CD14-positive monocyte (primary cell): ENCODE data around the gene MED13L. TPM values are rescaled to one million over a fixed set of nuclear protein-coding genes. Genes with fewer than 3 reads are reported as not detected.

Source experiments
- DNase-seq, 3 donors: peaks; one replicate each; pipeline ENCODE4 v3.0.0-alpha.2; 2011 to 2022
- H2AFZ ChIP-seq: 2 replicates; pipeline ENCODE4 v1.6.0; 2012; ENCODE audit warnings: mild to moderate bottlenecking, low read depth, low read length, inconsistent platforms; ENCODE audit not compliant: insufficient read depth, poor library complexity, severe bottlenecking
- H3K27ac ChIP-seq, 2 donors: 1 replicate in 1 of 2; 2 replicates in 1 of 2; pipeline ENCODE4 v1.5.1; 2012 to 2013; ENCODE audit warnings: low read length in 2 of 2, control low read depth in 1 of 2, inconsistent platforms in 1 of 2, low read depth in 1 of 2, mild to moderate bottlenecking in 1 of 2
- H3K27me3 ChIP-seq, 2 donors: one replicate each; pipeline versions ENCODE4 v1.6.0 to v1.6.1; 2011 to 2013; ENCODE audit warnings: low read length in 2 of 2; ENCODE audit not compliant: control insufficient read depth in 2 of 2, insufficient read depth in 2 of 2
- H3K36me3 ChIP-seq, 2 donors: replicated peaks in 1 of 2; 1 replicate in 1 of 2; 2 replicates in 1 of 2; pipeline versions ENCODE4 v1.5.1 to v1.6.1; 2012 to 2013; ENCODE audit warnings: low read length in 2 of 2, control low read depth in 1 of 2, inconsistent platforms in 1 of 2, mild to moderate bottlenecking in 1 of 2; ENCODE audit not compliant: insufficient read depth in 2 of 2, control insufficient read depth in 1 of 2
- H3K4me1 ChIP-seq, 2 donors: 1 replicate in 1 of 2; 2 replicates in 1 of 2; pipeline versions ENCODE4 v1.5.1 to v1.6.1; 2012 to 2013; ENCODE audit warnings: low read length in 2 of 2, control low read depth in 1 of 2, inconsistent platforms in 1 of 2, mild to moderate bottlenecking in 1 of 2, moderate library complexity in 1 of 2; ENCODE audit not compliant: insufficient read depth in 2 of 2, control insufficient read depth in 1 of 2
- H3K4me2 ChIP-seq: replicated peaks from 2 replicates; pipeline ENCODE3; 2012; ENCODE audit warnings: low read length, moderate library complexity, mild to moderate bottlenecking; ENCODE audit not compliant: poor library complexity, severe bottlenecking; ENCODE audit errors: extremely low read depth
- H3K4me3 ChIP-seq, 3 experiments: fragments of 200-600 bp in 1 of 3; sonication (generic) in 1 of 3; replicated peaks in 1 of 3; 1 replicate in 2 of 3; 2 replicates in 1 of 3; pipeline ENCODE4 v1.5.1; 2011 to 2013; ENCODE audit warnings: low read length in 3 of 3, mild to moderate bottlenecking in 3 of 3, control low read depth in 2 of 3, low read depth in 2 of 3, inconsistent platforms in 1 of 3, moderate library complexity in 1 of 3
- H3K79me2 ChIP-seq: 2 replicates; pipeline ENCODE4 v1.6.0; 2012; ENCODE audit warnings: mild to moderate bottlenecking, control low read depth, inconsistent platforms, low read length, moderate library complexity; ENCODE audit not compliant: insufficient read depth
- H3K9ac ChIP-seq: 2 replicates; pipeline ENCODE4 v1.6.0; 2017; ENCODE audit warnings: low read length, mild to moderate bottlenecking; ENCODE audit not compliant: insufficient read depth, poor library complexity, severe bottlenecking
- H3K9me3 ChIP-seq, 2 donors: replicated peaks in 1 of 2; 1 replicate in 1 of 2; 2 replicates in 1 of 2; pipeline versions ENCODE4 v1.5.1 to v1.6.1; 2012 to 2013; ENCODE audit warnings: low read length in 2 of 2, control low read depth in 1 of 2; ENCODE audit not compliant: control insufficient read depth in 1 of 2, insufficient read depth in 1 of 2
- H4K20me1 ChIP-seq: 2 replicates; pipeline ENCODE4 v1.6.0; 2012; ENCODE audit warnings: mild to moderate bottlenecking, low read length, control low read depth, moderate library complexity; ENCODE audit not compliant: insufficient read depth
- H3K27ac Mint-ChIP-seq, 7 donors: one replicate each; pipeline ENCODE4 v1.8.0; 2020; ENCODE audit warnings: mild to moderate bottlenecking in 7 of 7, mixed read lengths in 7 of 7, moderate library complexity in 6 of 7, inconsistent platforms in 2 of 7
- H3K27me3 Mint-ChIP-seq, 3 donors: one replicate each; pipeline ENCODE4 v1.8.0; 2021 to 2022; ENCODE audit warnings: low read depth in 3 of 3, mild to moderate bottlenecking in 3 of 3, mixed read lengths in 3 of 3, moderate library complexity in 3 of 3, inconsistent platforms in 1 of 3
- H3K36me3 Mint-ChIP-seq, 2 donors: one replicate each; pipeline ENCODE4 v1.8.0; 2020; ENCODE audit warnings: mixed read lengths in 2 of 2, inconsistent platforms in 1 of 2, mild to moderate bottlenecking in 1 of 2
- H3K4me1 Mint-ChIP-seq: one replicate; pipeline ENCODE4 v1.8.0; 2020; ENCODE audit warnings: mild to moderate bottlenecking, mixed read lengths
- H3K4me3 Mint-ChIP-seq, 2 donors: one replicate each; pipeline ENCODE4 v1.8.0; 2020; ENCODE audit warnings: mild to moderate bottlenecking in 2 of 2, mixed read lengths in 2 of 2, moderate library complexity in 1 of 2
- H3K9me3 Mint-ChIP-seq, 7 donors: one replicate each; pipeline ENCODE4 v1.8.0; 2020 to 2022; ENCODE audit warnings: mixed read lengths in 7 of 7, mild to moderate bottlenecking in 6 of 7, moderate library complexity in 6 of 7, inconsistent platforms in 2 of 7
- WGBS: methylation state at CpG from one replicate; pipeline ENCODE4 v1.1.5; 2013; ENCODE audit warnings: missing lambda C conversion rate; ENCODE audit not compliant: insufficient coverage; 5-methylcytosine and 5-hydroxymethylcytosine counted together
- intact Hi-C, 2 donors: fragments of 100-400 bp; cut with micrococcal nuclease; formaldehyde crosslinking; loops; one replicate each; pipeline versions ENCODE4 v1.15.0 to v1.15.1; 2023
- polyA plus RNA-seq, 3 donors: library from polyadenylated mRNA; depleted of rRNA in 1 of 3; unstranded in 2 of 3; stranded (reverse) in 1 of 3; fragments of 300-500 nt in 2 of 3; fragments of >200 nt in 1 of 3; fragmentation: Illumina TruSeq in 2 of 3; gene quantifications; 1 replicate in 2 of 3; 2 replicates in 1 of 3; pipeline ENCODE4 v1.2.3, GENCODE V29; 2012 to 2021
- TF ChIP-seq, protein P1 (sequence below): fragments of 200-600 bp; IDR thresholded peaks from one replicate; pipeline ENCODE4 v1.8.0; 2022; ENCODE audit warnings: antibody characterized with exemption, mild to moderate bottlenecking

Gene MED13L
- polyA plus RNA-seq, 3 donors: 4.4 to 42.0 (median 7.5) TPM

DNA sequence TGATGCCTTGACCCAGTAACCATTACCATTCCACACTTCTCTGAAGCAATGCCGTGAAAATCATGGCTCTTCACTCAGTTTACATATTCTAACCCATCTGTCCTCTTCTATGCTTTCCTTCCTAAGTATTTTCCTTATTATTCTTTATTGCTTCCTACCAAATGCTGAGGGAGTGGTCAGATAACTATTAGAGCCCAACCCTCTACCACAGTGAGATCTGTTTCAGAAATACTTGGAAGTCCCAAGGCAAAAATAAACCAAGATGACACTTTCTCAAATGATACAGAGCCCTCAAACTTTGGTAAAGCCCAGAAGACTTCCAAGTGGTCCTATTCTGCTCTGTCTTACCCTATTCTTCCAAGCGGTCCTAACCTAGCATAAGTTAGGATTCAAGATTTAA lies 68.0 kb downstream of the MED13L start:
- intact Hi-C loops: no loop called here
- peak overlapping the region in 2 of 7 donors; percentile 8 to 50 for H3K27ac Mint-ChIP-seq
- peaks cover 0 to 2% of the 10 kb centered on the region in 2 donors for H3K4me1 ChIP-seq
- no peak overlapping the region for H3K4me3 ChIP-seq
- peaks cover 0 to 6% of the 10 kb centered on the region in 2 donors for H3K36me3 ChIP-seq
- H3K4me3 Mint-ChIP-seq: no peak overlapping the region
- H3K9ac ChIP-seq: no peak overlapping the region
- peaks cover 100% of the 10 kb centered on the region for H4K20me1 ChIP-seq
- 100% methylated on average over 1 of the region's 2 CpGs for WGBS
- TF ChIP-seq, protein P1, sequence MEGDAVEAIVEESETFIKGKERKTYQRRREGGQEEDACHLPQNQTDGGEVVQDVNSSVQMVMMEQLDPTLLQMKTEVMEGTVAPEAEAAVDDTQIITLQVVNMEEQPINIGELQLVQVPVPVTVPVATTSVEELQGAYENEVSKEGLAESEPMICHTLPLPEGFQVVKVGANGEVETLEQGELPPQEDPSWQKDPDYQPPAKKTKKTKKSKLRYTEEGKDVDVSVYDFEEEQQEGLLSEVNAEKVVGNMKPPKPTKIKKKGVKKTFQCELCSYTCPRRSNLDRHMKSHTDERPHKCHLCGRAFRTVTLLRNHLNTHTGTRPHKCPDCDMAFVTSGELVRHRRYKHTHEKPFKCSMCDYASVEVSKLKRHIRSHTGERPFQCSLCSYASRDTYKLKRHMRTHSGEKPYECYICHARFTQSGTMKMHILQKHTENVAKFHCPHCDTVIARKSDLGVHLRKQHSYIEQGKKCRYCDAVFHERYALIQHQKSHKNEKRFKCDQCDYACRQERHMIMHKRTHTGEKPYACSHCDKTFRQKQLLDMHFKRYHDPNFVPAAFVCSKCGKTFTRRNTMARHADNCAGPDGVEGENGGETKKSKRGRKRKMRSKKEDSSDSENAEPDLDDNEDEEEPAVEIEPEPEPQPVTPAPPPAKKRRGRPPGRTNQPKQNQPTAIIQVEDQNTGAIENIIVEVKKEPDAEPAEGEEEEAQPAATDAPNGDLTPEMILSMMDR: no peak
- DNase-seq: no peak
- H2AFZ ChIP-seq: no peak overlapping the region
- no peaks in the 10 kb centered on the region for H3K9me3 Mint-ChIP-seq
- H3K4me2 ChIP-seq: no peak overlapping the region
- H3K27me3 ChIP-seq: no peaks in the 10 kb centered on the region
- no peaks in the 10 kb centered on the region for H3K9me3 ChIP-seq
- H3K27me3 Mint-ChIP-seq: no peaks in the 10 kb centered on the region
- peaks cover 17% of the 10 kb centered on the region for H3K4me1 Mint-ChIP-seq
- peaks cover 4 to 11% of the 10 kb centered on the region in 2 donors for H3K36me3 Mint-ChIP-seq
- peak overlapping the region in 1 of 2 donors; percentile 41 for H3K27ac ChIP-seq
- H3K79me2 ChIP-seq: peaks cover 100% of the 10 kb centered on the region

DNA sequence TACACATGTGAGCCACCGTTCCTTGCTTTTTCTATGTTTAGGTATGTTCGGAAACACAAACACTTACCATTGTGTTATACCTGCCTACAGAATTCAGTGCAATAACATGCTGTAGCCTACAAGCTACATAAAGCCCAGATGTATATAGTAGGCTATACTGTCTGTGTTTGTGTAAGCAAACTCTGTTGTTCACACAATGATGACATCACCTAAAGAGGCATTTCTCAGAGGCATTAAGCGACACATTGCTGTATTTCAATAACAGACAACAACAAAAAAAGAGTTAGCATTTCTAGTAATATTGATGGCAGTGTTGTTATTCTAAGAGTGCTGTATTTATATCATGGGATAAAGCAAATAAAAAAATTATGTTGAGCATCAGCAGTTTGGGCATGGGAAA lies 70.2 kb downstream of the MED13L start:
- H2AFZ ChIP-seq: no peak overlapping the region
- peaks cover 100% of the 10 kb centered on the region for H4K20me1 ChIP-seq
- peak overlapping the region in 1 of 7 donors; percentile 26 for H3K27ac Mint-ChIP-seq
- H3K36me3 ChIP-seq: peaks cover 7 to 14% of the 10 kb centered on the region in 2 donors
- WGBS: no CpG with 5 or more reads among the region's 3 CpGs
- H3K4me2 ChIP-seq: no peak overlapping the region
- peaks cover 0 to 2% of the 10 kb centered on the region in 2 donors for H3K4me1 ChIP-seq
- no peak overlapping the region for H3K4me3 Mint-ChIP-seq
- H3K36me3 Mint-ChIP-seq: peaks cover 10 to 24% of the 10 kb centered on the region in 2 donors
- peaks cover 11% of the 10 kb centered on the region for H3K4me1 Mint-ChIP-seq
- intact Hi-C loops: no loop called here
- TF ChIP-seq, protein P1: no peak
- peaks cover 100% of the 10 kb centered on the region for H3K79me2 ChIP-seq
- no peaks in the 10 kb centered on the region for H3K9me3 Mint-ChIP-seq
- no peaks in the 10 kb centered on the region for H3K9me3 ChIP-seq
- H3K9ac ChIP-seq: no peak overlapping the region
- H3K4me3 ChIP-seq: no peak overlapping the region
- no peak overlapping the region for H3K27ac ChIP-seq
- H3K27me3 Mint-ChIP-seq: no peaks in the 10 kb centered on the region
- no peaks in the 10 kb centered on the region for H3K27me3 ChIP-seq
- no peak for DNase-seq
